OCI-LY3 (cell line): ENCODE data around the gene SPOCK3.

Experiments used
- H2AFZ ChIP-seq: fragments of 200-600, 300-600 bp; shearing (Covaris generic); 2 replicates; pipeline ENCODE4 v1.6.0; 2014; ENCODE audit warnings: antibody characterized with exemption, low read depth, low read length
- H3K27ac ChIP-seq: fragments of 200-600, 300-600 bp; sonication (generic); 2 replicates; pipeline ENCODE4 v1.5.1; 2014; ENCODE audit warnings: mild to moderate bottlenecking, low read length, moderate library complexity, mixed read lengths
- H3K27me3 ChIP-seq: fragments of 200-600, 300-600 bp; sonication (generic); 2 replicates; pipeline ENCODE4 v1.6.1; 2014; ENCODE audit warnings: low read depth, low read length, mixed read lengths
- H3K36me3 ChIP-seq: fragments of 200-600, 300-600 bp; sonication (generic); replicated peaks from 2 replicates; pipeline ENCODE3; 2014; ENCODE audit warnings: low read depth, low read length, mixed read lengths
- H3K4me1 ChIP-seq: fragments of 300-600, 200-600 bp; sonication (generic); 2 replicates; pipeline ENCODE4 v1.6.1; 2014; ENCODE audit warnings: low read length, mixed read lengths
- H3K4me2 ChIP-seq: fragments of 200-600, 300-600 bp; sonication (generic); 2 replicates; pipeline ENCODE4 v1.6.1; 2014; ENCODE audit warnings: low read length, mixed read lengths
- H3K4me3 ChIP-seq: fragments of 300-600, 200-600 bp; sonication (generic); 2 replicates; pipeline ENCODE4 v1.5.1; 2014; ENCODE audit warnings: antibody characterized with exemption, mild to moderate bottlenecking, low read length, moderate library complexity
- H3K79me2 ChIP-seq: fragments of 300-600, 200-600 bp; shearing (Covaris generic); 2 replicates; pipeline ENCODE4 v1.6.1; 2014; ENCODE audit warnings: mild to moderate bottlenecking, low read length, mixed read lengths
- H3K9ac ChIP-seq: fragments of 300-600, 200-600 bp; shearing (Covaris generic); 2 replicates; pipeline ENCODE4 v1.6.0; 2014; ENCODE audit warnings: mild to moderate bottlenecking, low read length, moderate library complexity
- H3K9me3 ChIP-seq: fragments of 200-600, 300-600 bp; shearing (Covaris generic); 2 replicates; pipeline ENCODE4 v1.6.1; 2014; ENCODE audit warnings: low read length, mixed read lengths; ENCODE audit not compliant: insufficient read depth
- H4K20me1 ChIP-seq: fragments of 200-600, 300-600 bp; sonication (generic); 2 replicates; pipeline ENCODE4 v1.6.1; 2016; ENCODE audit warnings: low read length, mixed read lengths; ENCODE audit not compliant: insufficient read depth
- EZH2phosphoT487 ChIP-seq: fragments of 200-600 bp; shearing (Covaris generic); IDR thresholded peaks from 2 replicates; pipeline ENCODE4 v1.6.1; 2018; ENCODE audit warnings: antibody characterized with exemption, mixed run types, low read depth
- TF ChIP-seq, protein P1 (sequence below): fragments of 200-600, 300-600 bp; sonication (generic); IDR thresholded peaks from 2 replicates; pipeline ENCODE4 v1.5.1; 2014; ENCODE audit warnings: antibody characterized with exemption, low read length, low read depth

SPOCK3 gene

DNA sequence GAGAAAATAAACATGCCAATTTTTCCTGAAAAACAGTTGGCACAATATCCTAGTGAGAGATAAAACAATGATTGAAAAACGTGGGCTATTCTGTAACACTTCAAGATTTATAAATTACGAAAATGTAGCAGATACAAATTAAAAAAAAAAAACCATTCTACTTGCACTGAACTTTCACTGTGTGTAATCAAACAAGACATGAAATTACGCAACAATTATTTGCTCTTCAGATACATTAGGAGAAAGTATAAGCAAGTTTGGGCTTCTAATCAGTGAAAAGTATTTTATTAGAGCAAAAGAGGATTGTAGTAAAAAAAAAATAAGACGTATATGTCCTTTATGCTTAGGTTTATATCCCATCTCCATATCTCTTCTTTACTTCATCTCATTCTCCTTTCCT is 320.4 kb downstream of the SPOCK3 start:
- H2AFZ ChIP-seq, result no peak overlapping the region; the same call in 1 of the 2 replicates
- no peaks in the 10 kb centered on the region for H4K20me1 ChIP-seq
- no peaks in the 10 kb centered on the region for H3K9me3 ChIP-seq
- no peaks in the 10 kb centered on the region for H3K79me2 ChIP-seq
- H3K4me3 ChIP-seq, result no peak overlapping the region
- H3K4me2 ChIP-seq, result no peak overlapping the region
- H3K27ac ChIP-seq, result no peak overlapping the region
- H3K36me3 ChIP-seq, result no peaks in the 10 kb centered on the region
- no peaks in the 10 kb centered on the region for H3K4me1 ChIP-seq
- H3K9ac ChIP-seq, result no peak overlapping the region
- H3K27me3 ChIP-seq, result no peaks in the 10 kb centered on the region
- no peak for TF ChIP-seq EZH2phosphoT487
- TF ChIP-seq, protein P1, sequence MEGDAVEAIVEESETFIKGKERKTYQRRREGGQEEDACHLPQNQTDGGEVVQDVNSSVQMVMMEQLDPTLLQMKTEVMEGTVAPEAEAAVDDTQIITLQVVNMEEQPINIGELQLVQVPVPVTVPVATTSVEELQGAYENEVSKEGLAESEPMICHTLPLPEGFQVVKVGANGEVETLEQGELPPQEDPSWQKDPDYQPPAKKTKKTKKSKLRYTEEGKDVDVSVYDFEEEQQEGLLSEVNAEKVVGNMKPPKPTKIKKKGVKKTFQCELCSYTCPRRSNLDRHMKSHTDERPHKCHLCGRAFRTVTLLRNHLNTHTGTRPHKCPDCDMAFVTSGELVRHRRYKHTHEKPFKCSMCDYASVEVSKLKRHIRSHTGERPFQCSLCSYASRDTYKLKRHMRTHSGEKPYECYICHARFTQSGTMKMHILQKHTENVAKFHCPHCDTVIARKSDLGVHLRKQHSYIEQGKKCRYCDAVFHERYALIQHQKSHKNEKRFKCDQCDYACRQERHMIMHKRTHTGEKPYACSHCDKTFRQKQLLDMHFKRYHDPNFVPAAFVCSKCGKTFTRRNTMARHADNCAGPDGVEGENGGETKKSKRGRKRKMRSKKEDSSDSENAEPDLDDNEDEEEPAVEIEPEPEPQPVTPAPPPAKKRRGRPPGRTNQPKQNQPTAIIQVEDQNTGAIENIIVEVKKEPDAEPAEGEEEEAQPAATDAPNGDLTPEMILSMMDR, result no peak

DNA sequence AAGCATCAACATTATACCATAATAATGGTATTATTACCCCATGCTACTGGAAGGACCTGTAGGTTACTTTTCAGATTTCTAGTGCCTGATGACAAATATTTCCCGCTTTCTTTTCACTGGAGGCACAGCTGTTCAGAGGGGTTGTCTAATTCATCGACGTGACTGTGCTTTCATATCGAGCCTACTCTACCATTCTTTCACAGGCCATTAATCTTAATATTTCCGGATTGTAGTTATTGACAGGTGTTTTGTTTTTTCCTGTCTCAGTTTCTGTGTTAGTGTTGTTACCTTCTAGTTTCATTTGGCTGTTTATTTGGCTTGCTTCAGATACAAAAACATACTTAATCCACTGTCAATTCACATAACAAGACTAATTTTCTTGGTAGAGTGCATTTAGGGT is 330.9 kb downstream of the SPOCK3 start:
- Histone ChIP-seq H2AFZ (peak overlapping the region; percentile 60; the same call in 1 of the 2 replicates), H4K20me1 (no peaks in the 10 kb centered on the region), H3K4me2 (no peak overlapping the region), H3K27me3 (no peaks in the 10 kb centered on the region), H3K9ac (no peak overlapping the region), H3K36me3 (no peaks in the 10 kb centered on the region), H3K4me3 (no peak overlapping the region), H3K79me2 (no peaks in the 10 kb centered on the region), H3K27ac (no peak overlapping the region), H3K9me3 (no peaks in the 10 kb centered on the region), H3K4me1 (no peaks in the 10 kb centered on the region)
- TF ChIP-seq, protein P1, result no peak
- TF ChIP-seq EZH2phosphoT487, result no peak

DNA sequence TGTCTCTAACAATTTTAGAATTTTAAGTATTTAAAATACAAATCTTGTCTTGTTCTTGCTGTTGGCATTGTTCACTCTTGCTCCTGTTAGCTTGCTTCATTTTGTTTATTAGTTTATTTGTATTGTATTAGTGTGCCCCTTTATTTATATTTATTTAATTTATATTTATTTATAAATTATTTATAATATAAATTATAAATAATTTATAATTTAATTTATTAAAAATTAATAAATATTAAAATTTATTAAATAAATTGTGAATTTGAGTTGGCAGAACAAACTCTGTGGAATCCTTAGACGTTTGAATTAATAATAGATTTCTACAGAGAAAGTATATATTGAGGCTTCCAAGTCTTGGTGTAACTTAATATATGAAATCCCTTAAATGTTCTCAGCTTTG is 331.4 kb downstream of the SPOCK3 start:
- H3K9me3 ChIP-seq, result no peaks in the 10 kb centered on the region
- H3K27me3 ChIP-seq, result no peaks in the 10 kb centered on the region
- H3K79me2 ChIP-seq, result no peaks in the 10 kb centered on the region
- TF ChIP-seq, protein P1, result no peak
- TF ChIP-seq EZH2phosphoT487, result no peak
- no peak overlapping the region for H3K4me3 ChIP-seq
- no peaks in the 10 kb centered on the region for H3K4me1 ChIP-seq
- H2AFZ ChIP-seq, result no peak overlapping the region
- no peak overlapping the region for H3K9ac ChIP-seq
- H4K20me1 ChIP-seq, result no peaks in the 10 kb centered on the region
- no peaks in the 10 kb centered on the region for H3K36me3 ChIP-seq
- no peak overlapping the region for H3K27ac ChIP-seq
- no peak overlapping the region for H3K4me2 ChIP-seq

DNA sequence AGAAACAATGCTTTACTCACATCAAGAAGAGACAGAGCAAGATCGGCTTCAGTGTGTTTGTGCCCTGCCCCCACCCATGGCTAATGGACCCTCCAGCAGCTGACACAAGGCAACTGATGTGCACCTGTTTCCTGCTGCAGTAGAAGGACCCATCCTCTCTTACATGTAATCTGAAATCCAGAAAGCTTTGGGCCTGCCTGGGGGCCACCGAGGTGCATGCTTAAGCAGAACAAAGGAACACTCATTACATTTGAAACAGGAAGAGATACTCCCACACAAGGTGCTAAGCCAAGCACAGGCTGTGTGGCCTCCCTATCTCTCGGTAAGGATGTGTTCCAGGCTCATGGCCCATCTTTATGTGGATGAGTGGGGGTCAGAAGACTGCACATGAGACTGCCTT is 338.0 kb downstream of the SPOCK3 start:
- Histone ChIP-seq H3K79me2 (no peaks in the 10 kb centered on the region), H3K4me3 (no peak overlapping the region), H2AFZ (peak overlapping the region; percentile 70), H3K4me2 (peak overlapping the region; percentile 30), H3K4me1 (peaks cover 11% of the 10 kb centered on the region), H3K9ac (no peak overlapping the region), H3K27ac (no peak overlapping the region), H3K9me3 (no peaks in the 10 kb centered on the region), H4K20me1 (no peaks in the 10 kb centered on the region), H3K27me3 (no peaks in the 10 kb centered on the region), H3K36me3 (no peaks in the 10 kb centered on the region)
- no peak for TF ChIP-seq EZH2phosphoT487
- TF ChIP-seq, protein P1, result no peak
